Activated T-helper 1 cell treated with anti-CD3 and anti-CD28 coated beads, Interleukin-12 subunit alpha, Interleukin-12 subunit beta, Interleukin-2, Interleukin-4 antibody, amounts not matched to agents 30 ng/mL and 10 ng/mL and 1 ng/mL, durations not matched to agents 14 hours and 24 hours and 36 hours (primary cell): ENCODE data around the gene TNFSF12. TPM values are rescaled to one million over a fixed set of nuclear protein-coding genes. Genes with fewer than 3 reads are reported as not detected.

ENCODE experiments used
- DNase-seq: peaks from one replicate; pipeline ENCODE4 v3.0.0; 2021; ENCODE audit warnings: low spot score
- H3K27ac Mint-ChIP-seq: one replicate; pipeline ENCODE4 v1.8.0; 2021; ENCODE audit warnings: mild to moderate bottlenecking, mixed read lengths
- H3K27me3 Mint-ChIP-seq: one replicate; pipeline ENCODE4 v1.8.0; 2022; ENCODE audit warnings: mild to moderate bottlenecking, moderate library complexity, mixed read lengths; ENCODE audit not compliant: insufficient read depth
- H3K36me3 Mint-ChIP-seq: one replicate; pipeline ENCODE4 v1.8.0; 2021; ENCODE audit warnings: low read depth, mixed read lengths
- H3K4me1 Mint-ChIP-seq: one replicate; pipeline ENCODE4 v1.8.0; 2021; ENCODE audit warnings: low read depth, mixed read lengths
- H3K4me3 Mint-ChIP-seq: one replicate; pipeline ENCODE4 v1.8.0; 2021; ENCODE audit warnings: mild to moderate bottlenecking, moderate library complexity, mixed read lengths
- H3K9me3 Mint-ChIP-seq: one replicate; pipeline ENCODE4 v1.8.0; 2021; ENCODE audit warnings: mixed read lengths
- intact Hi-C: fragments of 100-400 bp; cut with micrococcal nuclease; formaldehyde crosslinking; loops from one replicate; pipeline ENCODE4 v1.15.1; 2024
- total RNA-seq: library from RNA; stranded (reverse); gene quantifications from 2 replicates; pipeline ENCODE4 v1.2.3, GENCODE V29; 2022

The TNFSF12 gene
- 18.6 and 26.5 TPM in 2 replicates for total RNA-seq

GRCh38 chr17:7548585-7549400, at the start of gene TNFSF12:
Gene TNFSF12 (plus strand): TSS chr17:7549058. CDS start chr17:7549154, 96 bp downstream.
- intact Hi-C loops, result loop anchor here (1.0 kb wide), 1 partner anchor 13 kb away; the partner anchor contains the start of gene SENP3
- H3K36me3 Mint-ChIP-seq, result peaks cover 11% of the 10 kb centered on the region
- H3K4me3 Mint-ChIP-seq, result peak within 1 kb of the TSS; percentile 87
- no peaks in the 10 kb centered on the region for H3K9me3 Mint-ChIP-seq
- H3K27ac Mint-ChIP-seq, result peak within 1 kb of the TSS; percentile 83
- peaks cover 50% of the 10 kb centered on the region for H3K4me1 Mint-ChIP-seq
- H3K27me3 Mint-ChIP-seq, result no peaks in the 10 kb centered on the region
- DNase-seq, result peak; percentile 63

- no peak overlapping the region for H3K4me3 Mint-ChIP-seq
- H3K27me3 Mint-ChIP-seq, result no peaks in the 10 kb centered on the region
- no peak for DNase-seq
- H3K27ac Mint-ChIP-seq, result no peak overlapping the region
- H3K9me3 Mint-ChIP-seq, result no peaks in the 10 kb centered on the region
- peaks cover under 1% of the 10 kb centered on the region for H3K4me1 Mint-ChIP-seq
- intact Hi-C loops, result no loop called here
- H3K36me3 Mint-ChIP-seq, result peaks cover 64% of the 10 kb centered on the region
These were observed 49.7 kb upstream of the TNFSF12 start for GRCh38 chr17:7499161-7499560.

DNA sequence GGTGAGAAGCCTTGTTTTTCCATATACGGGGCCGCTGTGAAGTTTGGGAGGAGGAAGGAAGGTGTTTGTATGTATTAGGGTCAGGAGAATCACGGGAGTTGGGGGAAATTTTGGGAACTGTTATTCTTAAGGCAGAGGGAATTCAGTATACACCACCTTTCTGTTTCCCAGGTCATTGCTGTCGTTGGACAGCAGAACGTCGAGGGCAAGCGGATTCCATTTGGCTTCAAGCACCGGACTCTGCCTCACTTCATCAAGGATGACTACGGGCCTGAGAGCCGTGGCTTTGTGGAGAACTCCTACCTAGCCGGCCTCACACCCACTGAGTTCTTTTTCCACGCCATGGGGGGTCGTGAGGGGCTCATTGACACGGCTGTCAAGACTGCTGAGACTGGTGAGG, 47.1 kb upstream of the TNFSF12 start:
- no peak for DNase-seq
- H3K4me1 Mint-ChIP-seq, result no peaks in the 10 kb centered on the region
- intact Hi-C loops, result loop anchor here (5.0 kb wide), 2 partner anchors 64 to 144 kb away; partner anchors contain the start of genes FGF11, TMEM102 and TMEM95
- no peaks in the 10 kb centered on the region for H3K9me3 Mint-ChIP-seq
- H3K27me3 Mint-ChIP-seq, result no peaks in the 10 kb centered on the region
- H3K36me3 Mint-ChIP-seq, result peaks cover 70% of the 10 kb centered on the region
- no peak overlapping the region for H3K27ac Mint-ChIP-seq
- H3K4me3 Mint-ChIP-seq, result no peak overlapping the region

DNA sequence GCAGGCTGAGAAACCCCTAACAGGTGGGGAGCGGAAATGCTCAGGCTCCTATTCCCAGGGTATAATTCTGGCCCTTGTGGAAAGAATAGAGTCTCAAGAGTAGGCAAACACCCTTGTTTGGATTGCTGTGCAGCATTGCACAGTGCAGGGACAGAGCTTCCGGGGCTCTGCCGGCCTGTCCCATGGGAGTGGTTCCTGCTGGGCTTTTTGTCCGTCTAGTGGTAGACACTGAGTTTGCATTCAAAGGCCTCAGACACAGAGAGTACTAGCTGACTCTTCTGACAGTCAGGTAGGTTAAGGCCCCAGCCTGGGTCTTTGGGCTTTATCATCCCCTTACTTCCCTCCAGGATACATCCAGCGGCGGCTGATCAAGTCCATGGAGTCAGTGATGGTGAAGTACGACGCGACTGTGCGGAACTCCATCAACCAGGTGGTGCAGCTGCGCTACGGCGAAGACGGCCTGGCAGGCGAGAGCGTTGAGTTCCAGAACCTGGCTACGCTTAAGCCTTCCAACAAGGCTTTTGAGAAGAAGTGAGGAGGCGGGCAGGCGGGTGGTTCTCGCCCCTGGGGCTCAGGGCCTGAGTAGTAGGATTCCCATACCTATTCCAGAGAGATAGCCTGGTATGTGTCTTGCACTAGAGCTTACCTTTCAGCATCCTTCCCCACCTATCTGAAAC, 46.5 kb upstream of the TNFSF12 start:
- Mint-ChIP-seq H3K4me3 (no peak overlapping the region), H3K27me3 (no peaks in the 10 kb centered on the region), H3K27ac (no peak overlapping the region), H3K36me3 (peaks cover 65% of the 10 kb centered on the region), H3K9me3 (no peaks in the 10 kb centered on the region), H3K4me1 (no peaks in the 10 kb centered on the region)
- intact Hi-C loops, result loop anchor here (5.0 kb wide), 2 partner anchors 65 to 145 kb away; partner anchors contain the start of genes FGF11, TMEM102 and TMEM95
- no peak for DNase-seq

DNA sequence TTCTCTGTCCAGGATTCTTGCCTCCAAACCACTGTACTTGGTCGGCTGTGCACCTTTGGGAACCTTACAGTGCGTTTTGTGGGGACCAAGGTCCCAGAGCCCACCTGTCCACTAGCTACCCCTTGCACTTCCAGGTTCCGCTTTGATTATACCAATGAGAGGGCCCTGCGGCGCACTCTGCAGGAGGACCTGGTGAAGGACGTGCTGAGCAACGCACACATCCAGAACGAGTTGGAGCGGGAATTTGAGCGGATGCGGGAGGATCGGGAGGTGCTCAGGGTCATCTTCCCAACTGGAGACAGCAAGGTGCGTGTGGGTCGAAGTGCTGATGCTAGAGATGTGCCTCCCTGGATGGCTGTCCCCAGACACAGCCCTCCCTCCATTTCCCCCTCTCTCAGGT, 45.9 kb upstream of the TNFSF12 start:
- H3K27me3 Mint-ChIP-seq, result no peaks in the 10 kb centered on the region
- no peaks in the 10 kb centered on the region for H3K9me3 Mint-ChIP-seq
- no peak overlapping the region for H3K27ac Mint-ChIP-seq
- no peak overlapping the region for H3K4me3 Mint-ChIP-seq
- H3K36me3 Mint-ChIP-seq, result peaks cover 64% of the 10 kb centered on the region
- no peak for DNase-seq
- intact Hi-C loops, result loop anchor here (5.0 kb wide), 2 partner anchors 66 to 146 kb away; partner anchors contain the start of genes FGF11, TMEM102 and TMEM95
- H3K4me1 Mint-ChIP-seq, result no peaks in the 10 kb centered on the region

DNA sequence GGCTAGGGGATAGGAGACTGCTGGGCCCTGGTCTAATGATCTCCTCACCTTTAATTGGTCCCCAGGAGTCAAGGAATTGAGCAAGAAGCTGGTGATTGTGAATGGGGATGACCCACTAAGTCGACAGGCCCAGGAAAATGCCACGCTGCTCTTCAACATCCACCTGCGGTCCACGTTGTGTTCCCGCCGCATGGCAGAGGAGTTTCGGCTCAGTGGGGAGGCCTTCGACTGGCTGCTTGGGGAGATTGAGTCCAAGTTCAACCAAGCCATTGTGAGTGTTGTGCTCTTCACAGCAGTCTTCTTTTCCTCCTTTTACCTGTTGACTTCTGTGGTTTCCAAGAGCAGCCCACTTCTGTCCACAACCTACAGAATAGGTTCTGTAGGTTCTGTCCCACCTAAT, 45.3 kb upstream of the TNFSF12 start:
- H3K36me3 Mint-ChIP-seq, result peaks cover 69% of the 10 kb centered on the region
- H3K27ac Mint-ChIP-seq, result peak overlapping the region; percentile 48
- intact Hi-C loops, result loop anchor here (5.0 kb wide), 2 partner anchors 66 to 146 kb away; partner anchors contain the start of genes FGF11, TMEM102 and TMEM95
- no peaks in the 10 kb centered on the region for H3K27me3 Mint-ChIP-seq
- H3K4me1 Mint-ChIP-seq, result no peaks in the 10 kb centered on the region
- H3K4me3 Mint-ChIP-seq, result no peak overlapping the region
- H3K9me3 Mint-ChIP-seq, result no peaks in the 10 kb centered on the region
- DNase-seq, result no peak

DNA sequence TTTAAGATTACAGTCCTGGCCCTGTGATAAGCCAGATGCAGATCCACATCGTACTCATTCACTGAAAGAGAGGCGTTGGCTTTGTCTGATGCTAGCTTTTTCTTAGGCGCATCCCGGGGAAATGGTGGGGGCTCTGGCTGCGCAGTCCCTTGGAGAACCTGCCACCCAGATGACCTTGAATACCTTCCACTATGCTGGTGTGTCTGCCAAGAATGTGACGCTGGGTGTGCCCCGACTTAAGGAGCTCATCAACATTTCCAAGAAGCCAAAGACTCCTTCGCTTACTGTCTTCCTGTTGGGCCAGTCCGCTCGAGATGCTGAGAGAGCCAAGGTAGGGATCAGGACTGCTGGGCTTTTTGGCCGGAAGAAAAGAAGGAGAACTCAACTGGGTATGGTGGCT, 40.7 kb upstream of the TNFSF12 start:
- DNase-seq, result no peak
- H3K4me1 Mint-ChIP-seq, result no peaks in the 10 kb centered on the region
- H3K27ac Mint-ChIP-seq, result peak overlapping the region; percentile 40
- H3K27me3 Mint-ChIP-seq, result no peaks in the 10 kb centered on the region
- H3K36me3 Mint-ChIP-seq, result peaks cover 64% of the 10 kb centered on the region
- H3K9me3 Mint-ChIP-seq, result no peaks in the 10 kb centered on the region
- intact Hi-C loops, result no loop called here
- H3K4me3 Mint-ChIP-seq, result no peak overlapping the region

DNA sequence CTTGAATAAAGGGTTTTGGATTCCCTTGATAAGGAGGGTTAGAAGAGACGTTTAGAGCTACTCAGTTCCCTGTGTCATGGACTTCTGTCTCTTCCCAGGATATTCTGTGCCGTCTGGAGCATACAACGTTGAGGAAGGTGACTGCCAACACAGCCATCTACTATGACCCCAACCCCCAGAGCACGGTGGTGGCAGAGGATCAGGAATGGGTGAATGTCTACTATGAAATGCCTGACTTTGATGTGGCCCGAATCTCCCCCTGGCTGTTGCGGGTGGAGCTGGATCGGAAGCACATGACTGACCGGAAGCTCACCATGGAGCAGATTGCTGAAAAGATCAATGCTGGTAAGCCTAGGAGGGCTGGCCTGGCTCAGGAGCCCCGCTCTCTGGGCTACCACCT, 40.0 kb upstream of the TNFSF12 start:
- intact Hi-C loops, result no loop called here
- no peaks in the 10 kb centered on the region for H3K9me3 Mint-ChIP-seq
- no peaks in the 10 kb centered on the region for H3K4me1 Mint-ChIP-seq
- H3K36me3 Mint-ChIP-seq, result peaks cover 67% of the 10 kb centered on the region
- H3K27ac Mint-ChIP-seq, result no peak overlapping the region
- H3K4me3 Mint-ChIP-seq, result no peak overlapping the region
- no peak for DNase-seq
- no peaks in the 10 kb centered on the region for H3K27me3 Mint-ChIP-seq

DNA sequence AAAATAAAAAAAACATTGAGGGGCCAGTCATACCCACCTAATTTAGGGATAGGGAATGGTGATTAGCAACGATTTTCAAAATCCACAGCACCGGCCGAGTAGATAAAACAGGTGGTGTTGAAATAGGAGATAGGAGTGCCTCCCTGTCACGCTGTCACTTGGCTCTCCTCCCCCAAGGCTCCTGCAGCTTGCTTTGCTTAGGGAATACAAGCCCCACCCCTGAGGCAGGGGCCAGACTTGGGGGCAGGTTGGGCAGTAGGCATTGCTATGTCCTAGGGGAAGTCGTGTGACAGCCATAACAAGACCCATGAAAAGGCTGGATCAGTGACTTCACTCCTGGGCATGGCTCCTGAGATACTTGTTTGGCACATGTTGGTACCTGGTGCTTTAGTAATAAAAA, 38.9 kb upstream of the TNFSF12 start:
- H3K36me3 Mint-ChIP-seq, result peaks cover 63% of the 10 kb centered on the region
- no peak for DNase-seq
- H3K4me3 Mint-ChIP-seq, result no peak overlapping the region
- intact Hi-C loops, result no loop called here
- H3K9me3 Mint-ChIP-seq, result no peaks in the 10 kb centered on the region
- H3K27ac Mint-ChIP-seq, result no peak overlapping the region
- H3K4me1 Mint-ChIP-seq, result no peaks in the 10 kb centered on the region
- no peaks in the 10 kb centered on the region for H3K27me3 Mint-ChIP-seq

- intact Hi-C loops, result no loop called here
- Mint-ChIP-seq H3K27me3 (no peaks in the 10 kb centered on the region), H3K4me3 (no peak overlapping the region), H3K27ac (no peak overlapping the region), H3K4me1 (no peaks in the 10 kb centered on the region), H3K36me3 (peaks cover 59% of the 10 kb centered on the region), H3K9me3 (no peaks in the 10 kb centered on the region)
- DNase-seq, result no peak
These were observed 37.8 kb upstream of the TNFSF12 start for GRCh38 chr17:7511108-7511507.

GRCh38 chr17:7512105-7512504, 36.8 kb upstream of the TNFSF12 start:
- H3K4me3 Mint-ChIP-seq, result no peak overlapping the region
- H3K36me3 Mint-ChIP-seq, result peaks cover 52% of the 10 kb centered on the region
- H3K9me3 Mint-ChIP-seq, result no peaks in the 10 kb centered on the region
- H3K27me3 Mint-ChIP-seq, result no peaks in the 10 kb centered on the region
- H3K27ac Mint-ChIP-seq, result no peak overlapping the region
- intact Hi-C loops, result no loop called here
- no peaks in the 10 kb centered on the region for H3K4me1 Mint-ChIP-seq
- DNase-seq, result no peak

DNA sequence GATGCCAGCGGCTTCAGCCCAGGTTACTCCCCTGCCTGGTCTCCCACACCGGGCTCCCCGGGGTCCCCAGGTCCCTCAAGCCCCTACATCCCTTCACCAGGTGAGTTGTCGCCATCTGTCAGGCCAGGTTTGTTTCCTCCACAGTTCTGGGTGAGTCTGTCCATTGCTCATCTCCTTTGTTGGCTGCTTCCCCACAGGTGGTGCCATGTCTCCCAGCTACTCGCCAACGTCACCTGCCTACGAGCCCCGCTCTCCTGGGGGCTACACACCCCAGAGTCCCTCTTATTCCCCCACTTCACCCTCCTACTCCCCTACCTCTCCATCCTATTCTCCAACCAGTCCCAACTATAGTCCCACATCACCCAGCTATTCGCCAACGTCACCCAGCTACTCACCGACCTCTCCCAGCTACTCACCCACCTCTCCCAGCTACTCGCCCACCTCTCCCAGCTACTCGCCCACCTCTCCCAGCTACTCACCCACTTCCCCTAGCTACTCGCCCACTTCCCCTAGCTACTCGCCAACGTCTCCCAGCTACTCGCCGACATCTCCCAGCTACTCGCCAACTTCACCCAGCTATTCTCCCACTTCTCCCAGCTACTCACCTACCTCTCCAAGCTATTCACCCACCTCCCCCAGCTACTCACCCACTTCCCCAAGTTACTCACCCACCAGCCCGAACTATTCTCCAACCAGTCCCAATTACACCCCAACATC, 35.9 kb upstream of the TNFSF12 start:
- no peak for DNase-seq
- intact Hi-C loops, result no loop called here
- Mint-ChIP-seq H3K4me3 (no peak overlapping the region), H3K27me3 (no peaks in the 10 kb centered on the region), H3K9me3 (no peaks in the 10 kb centered on the region), H3K4me1 (no peaks in the 10 kb centered on the region), H3K27ac (no peak overlapping the region), H3K36me3 (peaks cover 47% of the 10 kb centered on the region)
